H9 (cell line): Measurements from ENCODE around the gene HRAS. TPM values are rescaled to one million over a fixed set of nuclear protein-coding genes. Genes with fewer than 3 reads are reported as not detected.

Experiments used
- DNase-seq: peaks from one replicate; pipeline ENCODE4 v3.0.0-alpha.2; 2017
- H2AFZ ChIP-seq: one replicate; pipeline ENCODE4 v1.6.1; 2013; ENCODE audit warnings: mild to moderate bottlenecking, low read length, control low read depth, moderate library complexity
- H2AK5ac ChIP-seq: 2 replicates; pipeline ENCODE4 v1.6.1; 2013; ENCODE audit warnings: low read length, control low read depth, mixed read lengths; ENCODE audit not compliant: insufficient read length
- H2BK120ac ChIP-seq: one replicate; pipeline ENCODE4 v1.6.1; 2013; ENCODE audit warnings: low read depth, mild to moderate bottlenecking, low read length, control low read depth, inconsistent platforms; ENCODE audit not compliant: poor library complexity, severe bottlenecking
- H2BK12ac ChIP-seq: 2 replicates; pipeline ENCODE4 v1.6.1; 2013; ENCODE audit warnings: low read length, control low read depth, mixed read lengths, low read depth; ENCODE audit not compliant: insufficient read length
- H2BK15ac ChIP-seq: 2 replicates; pipeline ENCODE4 v1.6.1; 2013; ENCODE audit warnings: low read depth, low read length, control low read depth
- H2BK20ac ChIP-seq: one replicate; pipeline ENCODE4 v1.6.1; 2013; ENCODE audit warnings: low read depth, mild to moderate bottlenecking, low read length, control low read depth, inconsistent platforms; ENCODE audit not compliant: poor library complexity, severe bottlenecking
- H2BK5ac ChIP-seq: 2 replicates; pipeline ENCODE4 v1.6.1; 2013; ENCODE audit warnings: low read length, control low read depth, mixed read lengths; ENCODE audit not compliant: insufficient read length
- H3K14ac ChIP-seq: 2 replicates; pipeline ENCODE4 v1.6.1; 2013; ENCODE audit warnings: low read length, control low read depth; ENCODE audit not compliant: insufficient read depth
- H3K18ac ChIP-seq: 2 replicates; pipeline ENCODE4 v1.6.1; 2013; ENCODE audit warnings: low read depth, mild to moderate bottlenecking, mixed read lengths, low read length, control low read depth; ENCODE audit not compliant: insufficient read length
- H3K23ac ChIP-seq: 2 replicates; pipeline ENCODE4 v1.6.1; 2013; ENCODE audit warnings: low read length, control low read depth, mixed read lengths, low read depth; ENCODE audit not compliant: insufficient read length
- H3K23me2 ChIP-seq: 2 replicates; pipeline ENCODE4 v1.6.1; 2013; ENCODE audit warnings: low read depth, mild to moderate bottlenecking, mixed read lengths, low read length, control low read depth; ENCODE audit not compliant: insufficient read length, poor library complexity, severe bottlenecking
- H3K27ac ChIP-seq: 2 replicates; pipeline ENCODE4 v1.5.1; 2013; ENCODE audit warnings: low read length, control low read depth, mixed read lengths, low read depth; ENCODE audit not compliant: insufficient read length
- H3K27me3 ChIP-seq: 2 replicates; pipeline ENCODE4 v1.6.1; 2013; ENCODE audit warnings: low read length, control low read depth, inconsistent platforms; ENCODE audit not compliant: insufficient read depth
- H3K4ac ChIP-seq: 2 replicates; pipeline ENCODE4 v1.6.1; 2013; ENCODE audit warnings: low read depth, mild to moderate bottlenecking, control low read depth, inconsistent platforms, low read length, moderate library complexity
- H3K4me1 ChIP-seq: 2 replicates; pipeline ENCODE4 v1.6.1; 2013; ENCODE audit warnings: low read length, control low read depth, inconsistent platforms; ENCODE audit not compliant: insufficient read depth
- H3K4me2 ChIP-seq: 2 replicates; pipeline ENCODE4 v1.6.1; 2013; ENCODE audit warnings: low read length, control low read depth, mixed read lengths; ENCODE audit not compliant: insufficient read length, insufficient read depth
- H3K56ac ChIP-seq: 2 replicates; pipeline ENCODE4 v1.6.1; 2013; ENCODE audit warnings: low read depth, mild to moderate bottlenecking, mixed read lengths, low read length, control low read depth; ENCODE audit not compliant: insufficient read length
- H3K79me1 ChIP-seq: 2 replicates; pipeline ENCODE4 v1.6.1; 2013; ENCODE audit warnings: low read depth, mild to moderate bottlenecking, moderate library complexity, low read length, control low read depth, inconsistent platforms; ENCODE audit not compliant: insufficient read depth, poor library complexity, severe bottlenecking
- H3K79me2 ChIP-seq: 2 replicates; pipeline ENCODE4 v1.6.1; 2013; ENCODE audit warnings: low read length, control low read depth, inconsistent platforms; ENCODE audit not compliant: insufficient read depth
- H3K9ac ChIP-seq: 2 replicates; pipeline ENCODE4 v1.6.1; 2013; ENCODE audit warnings: low read length, control low read depth, mixed read lengths; ENCODE audit not compliant: insufficient read length; ENCODE audit errors: extremely low read depth
- H3K9me3 ChIP-seq: one replicate; pipeline ENCODE4 v1.6.1; 2013; ENCODE audit warnings: low read depth, low read length, inconsistent platforms; ENCODE audit not compliant: control insufficient read depth
- H3T11ph ChIP-seq: one replicate; pipeline ENCODE4 v1.6.1; 2013; ENCODE audit warnings: mild to moderate bottlenecking, low read length, control low read depth, inconsistent platforms
- H4K20me1 ChIP-seq: one replicate; pipeline ENCODE4 v1.6.1; 2013; ENCODE audit not compliant: control insufficient read depth, insufficient read length, insufficient read depth
- H4K5ac ChIP-seq: 2 replicates; pipeline ENCODE4 v1.6.1; 2013; ENCODE audit warnings: low read depth, mild to moderate bottlenecking, mixed read lengths, low read length, control low read depth; ENCODE audit not compliant: insufficient read length
- H4K8ac ChIP-seq: replicated peaks from 2 replicates; pipeline ENCODE4 v1.6.1; 2013; ENCODE audit warnings: low read length, control low read depth, mixed read lengths, low read depth; ENCODE audit not compliant: insufficient read length
- H4K91ac ChIP-seq: 2 replicates; pipeline ENCODE4 v1.6.1; 2013; ENCODE audit warnings: low read depth, mild to moderate bottlenecking, moderate library complexity, mixed read lengths, low read length, control low read depth; ENCODE audit not compliant: insufficient read length
- H3K27ac Mint-ChIP-seq, 3 experiments: 2 replicates in 2 of 3; 3 replicates in 1 of 3; pipeline ENCODE4 v1.8.0; 2020 to 2021; ENCODE audit warnings: mixed read lengths in 3 of 3, mild to moderate bottlenecking in 1 of 3, moderate library complexity in 1 of 3
- H3K27me3 Mint-ChIP-seq: 2 replicates; pipeline ENCODE4 v1.8.0; 2021; ENCODE audit warnings: low read depth, mild to moderate bottlenecking, moderate library complexity, mixed read lengths
- H3K36me3 Mint-ChIP-seq, 3 experiments: 2 replicates in 2 of 3; 3 replicates in 1 of 3; pipeline ENCODE4 v1.8.0; 2020 to 2021; ENCODE audit warnings: low read depth in 3 of 3, mixed read lengths in 3 of 3; ENCODE audit not compliant: insufficient read depth in 1 of 3
- H3K4me1 Mint-ChIP-seq, 2 experiments: 2 replicates each; pipeline ENCODE4 v1.8.0; 2020; ENCODE audit warnings: mixed read lengths in 2 of 2
- H3K4me3 Mint-ChIP-seq, 2 experiments: 2 replicates in 1 of 2; 3 replicates in 1 of 2; pipeline ENCODE4 v1.8.0; 2020 to 2021; ENCODE audit warnings: mild to moderate bottlenecking in 2 of 2, mixed read lengths in 2 of 2, moderate library complexity in 1 of 2
- H3K9me3 Mint-ChIP-seq, 2 experiments: 2 replicates in 1 of 2; 3 replicates in 1 of 2; pipeline ENCODE4 v1.8.0; 2020; ENCODE audit warnings: mild to moderate bottlenecking in 2 of 2, mixed read lengths in 2 of 2, moderate library complexity in 1 of 2
- CTCF ChIP-seq: fragments of 200-600 bp; sonication (generic); conservative IDR thresholded peaks from 3 replicates; pipeline ENCODE4 v1.8.0; 2021; ENCODE audit warnings: antibody characterized with exemption, mild to moderate bottlenecking
- WGBS: extraction: QIAGEN DNeasy Blood & Tissue Kit; methylation state at CpG from one replicate; pipeline ENCODE4 v1.1.7; 2013; ENCODE audit warnings: missing lambda C conversion rate, low lambda C conversion rate, mixed read lengths; ENCODE audit not compliant: insufficient read length; ENCODE audit errors: extremely low coverage; 5-methylcytosine and 5-hydroxymethylcytosine counted together
- total RNA-seq: library from RNA; stranded (reverse); gene quantifications from 2 replicates; pipeline ENCODE4 v1.2.1, GENCODE V29; 2021

Gene HRAS
- total RNA-seq, 1 experiment from 2014 or later: 61.8 TPM

GRCh38 chr11:488062-488461 lies 47.3 kb downstream of the HRAS start:
- H3K9me3 ChIP-seq: no peaks in the 10 kb centered on the region

More at GRCh38 chr11:488062-488461, 47.3 kb downstream of the HRAS start:
- Mint-ChIP-seq H3K27me3 (no peaks in the 10 kb centered on the region), H3K4me3 (no peak overlapping the region; a peak in 1 of 5 replicates), H3K36me3 (peaks cover 9 to 17% (median 15%) of the 10 kb centered on the region in 3 experiments), H3K9me3 (no peaks in the 10 kb centered on the region), H3K4me1 (no peaks in the 10 kb centered on the region), H3K27ac (no peak overlapping the region)
- Histone ChIP-seq H3K9ac (no peak overlapping the region), H2BK120ac (no peak overlapping the region), H3K4me2 (no peak overlapping the region), H3K79me1 (peaks cover 2% of the 10 kb centered on the region), H3K27ac (no peak overlapping the region), H3K4ac (no peak overlapping the region), H3K23ac (no peak overlapping the region), H2AK5ac (no peak overlapping the region), H3K23me2 (peaks cover 3% of the 10 kb centered on the region), H2BK20ac (no peak overlapping the region), H2BK12ac (no peak overlapping the region), H3K79me2 (no peaks in the 10 kb centered on the region; the same call in 1 of the 2 replicates), H4K5ac (no peak overlapping the region), H4K20me1 (no peaks in the 10 kb centered on the region), H3K27me3 (no peaks in the 10 kb centered on the region), H3K4me1 (no peaks in the 10 kb centered on the region), H2AFZ (no peak overlapping the region), H3K18ac (no peak overlapping the region), H4K91ac (no peak overlapping the region), H3K14ac (no peak overlapping the region), H3T11ph (no peak overlapping the region), H4K8ac (no peak overlapping the region), H3K56ac (no peak overlapping the region), H2BK5ac (no peak overlapping the region), H2BK15ac (no peak overlapping the region)
- no peak for DNase-seq
- WGBS: no CpG with 5 or more reads among the region's 25 CpGs
- TF ChIP-seq CTCF: no peak
